ENCODE data around the gene CDKAL1.
"Not testable (repeated sequence)": the region's sequence is repeated elsewhere in the genome, so short reads cannot be mapped to it uniquely, and the experiment has no call there.

CDKAL1 gene

DNA sequence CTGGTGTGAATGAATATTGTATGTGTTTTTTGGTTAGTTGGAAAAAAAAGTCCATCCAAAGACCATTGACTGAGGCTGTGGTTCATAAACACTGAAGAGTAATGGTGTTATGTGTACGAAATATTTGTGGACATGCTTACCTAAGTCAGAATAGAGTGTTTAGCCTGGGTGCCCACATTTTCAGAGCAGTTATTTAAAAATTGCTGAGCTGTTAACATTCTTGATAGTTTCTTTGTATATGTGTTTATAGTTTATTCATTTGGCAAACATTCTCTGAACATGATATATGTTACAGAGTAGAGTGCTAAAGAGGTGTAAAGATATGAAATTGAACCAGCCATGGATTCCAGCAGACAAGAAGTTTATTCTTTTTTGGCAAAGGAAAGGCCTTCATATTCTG lies 20.6 kb downstream of the CDKAL1 start:
- no peak for DNase-seq

DNA sequence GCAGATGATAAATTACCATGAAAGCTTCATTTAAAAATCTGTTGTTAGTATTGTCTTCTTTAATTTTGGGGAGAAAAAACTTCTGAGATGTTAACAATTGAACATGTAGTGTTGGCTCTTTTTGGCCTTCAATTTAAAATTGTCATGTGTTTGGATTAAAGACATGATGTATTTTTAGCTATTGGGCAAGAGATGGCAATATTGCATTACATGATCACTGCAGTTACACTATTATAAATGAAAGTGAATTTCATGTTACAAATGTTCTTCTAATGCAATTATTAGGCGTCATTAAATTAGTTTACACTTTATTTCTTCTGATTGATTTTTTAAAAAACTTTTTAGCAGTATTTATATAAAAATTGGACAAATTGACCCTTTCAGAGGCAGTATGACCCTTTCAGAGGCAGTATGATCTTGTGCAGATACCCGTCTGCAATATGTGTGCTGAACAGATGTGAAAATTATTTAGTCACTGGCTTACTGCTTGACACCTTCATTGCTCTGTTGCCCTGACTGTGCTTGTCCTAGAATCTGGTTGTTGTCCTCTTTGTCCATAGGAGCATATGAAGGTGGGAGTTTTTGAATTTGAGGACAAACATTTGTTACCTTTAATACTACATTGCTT lies 25.8 kb downstream of the CDKAL1 start:
- no peak for DNase-seq

DNA sequence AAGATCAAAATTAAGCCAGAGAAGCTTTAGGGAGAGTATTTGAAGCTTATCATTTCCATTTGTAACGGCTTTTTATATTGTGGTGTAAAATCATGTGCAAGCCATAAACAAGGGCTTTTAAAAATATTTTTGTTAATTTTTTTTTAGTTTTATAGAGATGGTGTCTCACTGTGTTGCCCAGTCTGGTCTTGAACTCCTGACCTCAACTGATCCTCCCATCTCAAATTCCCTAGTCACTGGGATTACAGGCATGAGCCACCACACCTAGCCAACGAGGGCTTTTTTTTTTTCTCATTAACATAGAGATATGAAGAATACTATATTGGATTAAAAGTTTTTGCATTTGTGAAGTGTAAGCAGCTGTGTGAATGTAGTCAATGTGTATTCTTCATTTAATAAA lies 29.1 kb downstream of the CDKAL1 start:
- DNase-seq: no peak

DNA sequence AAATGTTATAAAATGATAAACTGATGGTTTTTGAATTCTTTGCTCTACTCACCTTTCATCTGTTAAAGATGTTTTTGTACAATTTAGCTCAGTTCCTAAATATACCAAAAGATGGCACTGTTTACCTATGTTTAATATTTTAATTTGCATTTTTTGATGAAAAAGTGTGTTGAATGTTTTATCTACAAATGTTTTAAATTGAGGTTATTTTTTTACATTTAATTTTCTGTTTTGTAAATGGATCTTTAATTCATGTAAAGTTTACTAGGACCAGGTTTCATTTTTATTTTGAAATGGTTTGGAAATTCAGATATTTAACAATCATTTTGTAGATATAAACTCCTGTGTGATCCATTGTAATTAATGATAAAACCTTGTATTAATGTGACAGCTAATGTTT lies 30.0 kb downstream of the CDKAL1 start:
- DNase-seq: no peak

DNA sequence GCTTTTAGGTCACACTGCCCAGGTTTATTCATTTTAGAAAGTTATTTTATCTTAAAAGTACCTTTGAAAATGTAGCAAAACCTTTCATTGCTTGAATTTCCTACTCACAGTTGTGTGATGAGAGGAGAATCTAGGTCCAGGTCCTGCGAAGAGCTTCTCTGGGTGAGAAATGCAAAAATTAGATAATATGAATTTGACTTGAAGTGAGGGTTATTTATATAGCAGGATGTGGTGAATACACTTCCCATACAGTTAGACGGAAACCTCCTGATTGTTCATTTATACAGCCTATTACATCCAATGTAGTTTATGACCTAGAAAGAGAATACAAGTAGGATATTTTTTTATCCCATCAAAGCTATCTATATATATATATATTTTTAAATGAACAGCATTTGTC lies 30.5 kb downstream of the CDKAL1 start:
- DNase-seq: no peak

DNA sequence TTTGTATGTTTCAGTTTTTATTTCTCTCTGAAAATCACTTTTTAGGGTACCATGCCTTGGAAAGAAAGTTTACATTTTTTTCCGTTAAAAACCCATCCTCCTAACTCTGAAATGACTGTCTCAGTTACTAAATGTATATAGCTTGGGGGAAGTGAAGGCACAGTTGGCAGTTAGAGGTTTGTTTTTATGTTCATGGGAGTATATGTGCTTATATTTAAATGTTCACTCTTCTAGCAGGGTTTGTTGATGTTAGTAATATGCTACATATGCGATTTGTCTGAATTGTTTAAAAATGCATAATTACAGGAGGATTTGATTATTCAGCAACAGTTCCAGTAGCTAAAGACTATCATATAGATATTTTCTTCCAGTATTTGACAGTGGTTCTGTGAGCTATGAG lies 31.1 kb downstream of the CDKAL1 start:
- DNase-seq: no peak

DNA sequence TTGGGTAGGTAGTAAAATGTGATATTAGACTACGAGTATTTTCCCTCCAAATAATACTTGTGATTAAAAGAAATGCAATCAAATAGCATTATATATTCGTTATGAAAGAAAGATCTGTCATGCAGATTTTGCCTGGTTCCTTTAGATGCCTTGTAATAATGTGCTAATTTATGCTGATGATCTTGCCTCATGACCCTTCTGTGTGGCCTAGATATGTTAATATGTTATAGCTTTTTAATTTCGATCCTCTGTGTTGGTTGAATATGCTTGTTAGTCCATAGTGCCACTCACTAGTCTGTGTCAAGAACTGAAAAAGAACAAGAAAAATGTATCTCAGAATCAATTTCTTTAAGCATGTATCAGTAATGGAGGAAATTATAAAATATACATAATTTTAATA lies 31.9 kb downstream of the CDKAL1 start:
- no peak for DNase-seq

DNA sequence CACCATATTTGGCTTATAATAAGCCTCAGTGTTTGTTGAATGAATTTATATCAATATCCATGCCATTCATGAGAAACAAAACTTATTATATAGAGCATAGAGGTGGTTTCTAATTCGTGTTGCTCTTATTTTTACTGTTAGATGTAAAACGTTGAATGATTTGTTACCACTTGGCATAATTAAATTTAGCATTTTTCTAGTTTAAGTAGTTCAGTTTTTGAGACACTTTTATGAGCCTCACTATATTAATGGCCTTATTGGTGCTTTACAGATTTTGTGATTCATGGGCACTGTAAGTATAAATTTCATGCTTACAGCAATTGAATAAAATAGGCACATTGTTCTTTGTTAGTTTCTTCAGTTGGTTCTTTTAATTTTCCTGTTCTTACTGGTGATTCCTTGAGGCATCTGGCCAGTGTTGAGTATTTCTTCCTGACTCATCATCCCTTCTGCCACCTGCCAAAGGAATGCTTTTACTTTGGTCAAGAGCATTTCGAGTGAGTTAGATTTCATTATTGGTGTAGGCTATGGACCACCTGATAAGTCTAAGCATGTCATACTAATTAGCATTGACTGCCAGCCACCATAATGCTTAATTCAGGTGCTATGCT lies 34.8 kb downstream of the CDKAL1 start:
- no peak for DNase-seq

DNA sequence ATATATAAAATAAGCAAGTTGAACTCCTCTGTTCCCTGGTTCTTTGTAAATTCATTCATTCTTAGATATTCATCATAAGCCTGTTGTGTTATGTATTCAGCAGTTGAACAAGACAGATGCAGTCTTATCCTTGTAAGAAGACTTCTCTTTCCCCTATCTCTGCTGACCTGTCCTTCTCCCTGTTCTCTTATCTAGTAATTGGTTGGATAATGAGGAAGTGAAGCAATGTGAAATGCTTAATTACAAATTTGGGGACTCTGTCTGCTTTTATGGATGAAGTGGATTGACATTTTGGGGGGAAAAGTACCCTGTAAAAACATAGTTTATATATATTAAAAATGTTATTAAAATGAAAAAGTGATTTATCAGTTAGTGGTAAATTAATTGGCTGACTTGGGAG lies 37.0 kb downstream of the CDKAL1 start:
- DNase-seq: no peak

DNA sequence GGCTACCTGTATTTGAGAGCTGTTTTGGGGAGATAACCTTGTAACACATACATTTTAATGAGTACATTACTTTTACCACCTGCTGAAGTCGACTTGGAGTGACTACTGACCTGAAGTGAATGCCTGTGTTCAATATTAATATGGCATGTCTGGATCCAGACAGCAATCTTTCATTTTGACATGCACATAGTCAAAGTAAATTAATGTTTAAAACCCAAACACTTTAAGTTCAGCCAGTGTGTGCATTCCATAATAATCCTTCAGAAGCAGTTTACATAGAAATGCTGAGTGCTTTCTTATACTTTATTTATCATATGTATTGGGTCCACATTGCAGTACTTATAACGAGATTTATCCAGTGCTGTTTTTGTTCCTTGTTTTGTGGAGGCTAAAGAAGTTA lies 38.0 kb downstream of the CDKAL1 start:
- DNase-seq: no peak

DNA sequence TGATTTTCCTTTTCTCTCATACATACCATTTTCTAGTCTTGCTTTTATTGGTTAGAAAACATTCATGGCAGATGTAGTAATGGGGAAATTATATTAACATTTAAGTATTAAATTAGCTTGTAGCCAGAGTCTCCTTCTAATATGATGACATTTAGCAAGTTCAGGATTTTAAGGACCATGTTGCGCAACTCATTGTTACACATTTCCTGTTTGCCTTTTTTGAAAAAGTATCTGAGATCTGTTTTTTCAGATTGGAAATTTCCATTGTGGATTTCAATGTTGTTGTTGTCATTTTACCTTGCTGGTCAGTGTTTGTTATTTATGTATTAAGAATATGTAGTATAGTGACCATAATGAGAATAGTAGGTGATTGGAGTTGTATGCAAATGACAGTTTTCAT lies 38.7 kb downstream of the CDKAL1 start:
- no peak for DNase-seq

DNA sequence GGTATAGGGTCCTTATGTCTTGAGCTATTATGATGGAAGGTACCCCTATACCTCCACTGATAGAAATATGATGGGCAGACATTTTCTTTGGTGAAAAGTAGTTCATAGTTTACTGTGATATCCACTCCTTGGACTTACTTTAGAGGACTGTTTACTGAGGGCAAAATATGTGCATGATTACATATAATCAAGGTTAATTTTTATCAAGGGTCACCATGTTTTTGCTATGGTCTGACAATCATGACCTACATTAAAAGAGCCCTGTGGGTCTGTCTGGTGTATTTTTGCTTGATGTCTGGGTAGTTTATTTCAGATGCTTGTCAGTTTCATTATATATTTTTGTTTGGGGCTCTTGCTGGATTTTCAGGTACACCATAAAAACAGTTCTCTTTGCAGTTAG lies 40.1 kb downstream of the CDKAL1 start:
- DNase-seq: no peak

DNA sequence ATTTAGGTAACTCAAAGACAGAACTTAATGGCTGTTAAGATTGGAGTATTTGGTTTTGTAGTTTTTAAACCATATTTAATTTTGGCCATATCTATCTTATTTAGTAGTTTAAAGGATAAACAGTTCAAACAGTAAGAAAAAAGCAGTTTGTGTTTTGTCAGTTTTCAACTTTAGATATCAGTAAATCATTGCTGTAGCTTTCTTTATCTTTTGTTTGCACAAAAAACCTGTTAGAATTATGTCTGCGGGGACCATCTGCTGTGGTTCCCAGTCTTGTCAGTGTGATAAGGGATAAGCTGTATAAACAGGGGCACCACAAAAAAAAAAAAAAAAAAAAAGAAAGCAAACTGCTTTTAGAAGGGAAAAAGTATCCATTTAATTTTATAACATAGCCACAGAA lies 40.9 kb downstream of the CDKAL1 start:
- DNase-seq: no peak

DNA sequence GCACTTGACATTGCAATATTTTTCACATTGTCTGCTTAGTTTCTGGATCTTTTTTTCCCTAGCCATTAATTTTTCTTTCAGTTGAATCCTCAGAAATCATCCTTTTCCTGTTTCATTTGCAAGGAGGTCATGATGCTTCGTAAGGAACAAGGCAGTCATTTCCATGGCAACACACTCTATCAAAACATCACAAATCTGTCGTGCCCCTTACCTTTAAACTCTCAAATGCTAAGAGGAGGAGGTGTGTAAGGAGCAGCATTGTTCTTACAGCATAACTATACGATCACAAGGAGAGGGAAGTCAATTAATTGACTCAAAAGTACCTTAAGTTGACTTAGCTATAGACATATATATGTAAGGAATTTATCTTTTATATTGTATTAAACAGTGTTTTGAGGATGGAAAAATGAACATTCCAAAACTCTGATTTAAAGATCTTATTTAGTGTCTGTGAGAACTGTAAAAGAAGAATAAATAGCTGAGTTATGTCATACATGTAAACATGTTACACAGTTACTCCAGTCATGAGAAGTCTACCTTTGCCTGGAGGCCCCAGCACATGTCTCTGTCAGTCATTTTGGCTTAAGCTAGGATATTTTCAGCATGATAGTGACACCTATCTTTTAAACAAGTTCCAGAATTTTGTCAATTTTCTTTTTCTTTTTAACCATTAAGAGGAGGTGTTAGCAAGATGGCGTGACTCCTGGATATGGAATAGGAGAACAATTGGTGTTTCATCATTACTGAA lies 41.6 kb downstream of the CDKAL1 start:
- DNase-seq: no peak

DNA sequence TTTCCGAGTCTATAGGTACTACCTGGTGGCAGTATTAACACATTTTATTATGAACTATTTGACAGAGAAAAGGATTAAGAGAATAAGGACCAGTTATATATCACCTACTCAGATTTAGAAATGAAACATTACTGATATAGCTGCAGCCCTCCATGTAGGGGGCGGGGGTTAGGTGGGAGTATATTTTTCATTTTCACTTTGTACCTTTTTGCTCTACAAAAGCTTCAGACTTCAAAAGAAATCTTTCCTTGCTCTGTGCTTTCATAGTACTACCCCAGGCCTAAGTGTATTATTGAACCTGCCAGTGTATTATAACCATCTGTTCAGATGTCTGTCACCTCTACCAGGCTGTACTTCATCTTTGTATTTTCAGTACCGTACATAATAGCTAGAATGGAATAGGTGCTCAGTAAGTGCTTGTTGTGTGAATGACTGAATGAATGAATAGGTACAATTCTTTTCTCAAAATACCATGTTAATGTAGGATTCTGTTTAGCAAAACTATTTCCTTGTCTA lies 43.0 kb downstream of the CDKAL1 start:
- DNase-seq: no peak

DNA sequence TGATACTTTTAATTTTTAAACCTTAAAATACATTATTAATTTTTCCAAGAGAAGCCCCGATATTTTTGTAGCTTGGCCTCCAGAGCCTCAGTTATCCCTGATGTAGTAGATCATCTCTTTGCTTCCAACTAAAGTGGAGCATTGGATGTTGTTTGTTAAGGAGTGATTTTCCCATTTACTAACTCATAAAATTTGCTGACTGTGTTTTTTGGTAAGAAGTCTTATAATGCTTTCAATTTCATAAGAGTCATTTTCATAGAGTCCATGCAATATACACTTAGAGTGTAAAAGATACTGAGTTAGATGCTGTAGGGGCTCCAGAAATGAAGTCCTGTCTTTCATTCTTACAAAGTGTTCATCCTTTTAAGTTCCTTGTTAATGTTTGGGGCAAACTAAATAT lies 46.8 kb downstream of the CDKAL1 start:
- no peak for DNase-seq

DNA sequence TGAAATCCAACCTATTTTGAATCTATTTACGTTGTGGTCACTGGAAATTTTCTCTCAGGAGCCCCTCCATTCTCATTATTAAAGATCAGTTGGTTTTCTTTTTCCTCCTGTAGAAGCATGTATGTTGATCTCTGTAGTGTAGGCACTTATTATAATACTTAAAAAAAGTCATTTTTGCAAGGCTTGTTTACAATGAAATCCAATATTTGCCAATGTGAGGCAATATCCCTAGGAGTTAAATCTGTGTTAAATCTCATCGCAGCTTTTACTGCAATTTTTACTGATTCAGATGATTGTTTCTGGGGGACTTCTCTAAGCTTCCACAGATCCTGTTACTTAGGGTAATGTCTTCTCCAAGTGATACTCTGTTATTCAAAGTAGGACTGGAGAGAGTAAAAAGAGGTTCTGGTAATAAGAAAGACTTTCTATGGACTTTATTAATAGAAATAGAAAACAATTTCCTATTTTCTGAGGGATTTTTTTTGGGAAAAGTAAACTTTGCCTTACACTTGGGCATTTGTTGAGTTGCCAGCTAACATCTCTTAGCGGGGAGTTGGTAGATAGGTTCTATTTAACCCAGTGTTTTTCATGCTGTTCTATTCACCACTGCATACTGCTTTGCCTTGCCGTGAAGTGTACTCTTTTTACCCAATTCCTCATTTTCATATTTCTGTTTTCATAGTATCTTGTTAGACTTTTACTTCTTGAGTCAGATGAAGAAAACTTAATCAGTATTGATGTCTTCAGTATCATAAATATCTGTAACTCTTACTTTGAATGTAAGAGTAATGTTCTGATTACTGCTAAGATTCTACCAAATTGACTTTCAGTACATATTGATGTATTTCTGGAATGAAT lies 48.6 kb downstream of the CDKAL1 start:
- DNase-seq: no peak

DNA sequence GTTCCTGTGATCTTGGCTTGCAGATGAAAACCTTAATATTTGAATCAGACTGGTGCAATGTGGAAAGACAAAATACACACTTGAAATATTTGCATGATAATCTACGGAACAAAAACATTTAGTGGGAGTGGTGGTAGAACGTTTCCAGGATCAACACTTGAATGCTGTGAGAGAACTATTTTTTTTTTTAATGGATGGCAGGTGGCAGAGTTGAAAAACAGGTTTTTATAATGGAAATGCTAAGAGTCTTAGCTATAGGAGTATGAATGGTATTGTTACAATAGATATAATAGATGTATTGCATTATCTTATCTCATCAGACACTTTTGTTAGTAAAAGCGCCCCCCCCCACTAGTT lies 49.2 kb downstream of the CDKAL1 start:
- DNase-seq: no peak

DNA sequence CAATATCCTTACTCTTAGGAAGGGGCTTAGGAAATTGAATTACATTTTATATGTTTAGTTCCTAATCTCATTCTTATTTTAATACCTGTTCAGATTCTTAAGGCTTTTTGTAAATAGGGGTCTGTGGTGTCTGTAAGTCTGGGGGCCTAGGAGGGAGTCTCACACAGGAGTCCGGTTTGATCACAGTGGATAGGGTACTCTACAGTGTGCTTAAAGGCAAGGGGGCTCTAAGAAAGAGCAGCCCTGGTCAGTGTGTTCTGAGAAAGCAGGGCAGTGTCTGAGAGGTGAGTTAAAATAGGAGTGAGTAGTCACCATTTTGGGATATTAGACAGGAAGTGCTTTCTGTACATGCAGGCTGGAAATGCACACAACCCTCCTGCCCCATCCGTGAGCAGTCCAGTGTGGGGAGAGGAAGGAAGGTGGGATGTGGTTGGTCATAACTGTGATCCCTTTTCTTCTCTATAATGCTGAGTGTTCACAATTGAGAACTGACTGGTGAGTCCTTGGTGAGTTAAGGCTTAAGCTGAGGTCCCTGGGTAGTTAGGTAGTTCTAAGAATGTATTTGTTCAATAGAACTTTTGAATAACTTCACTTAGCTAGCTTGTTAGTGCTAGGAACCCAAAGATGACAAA lies 50.0 kb downstream of the CDKAL1 start:
- DNase-seq: no peak

DNA sequence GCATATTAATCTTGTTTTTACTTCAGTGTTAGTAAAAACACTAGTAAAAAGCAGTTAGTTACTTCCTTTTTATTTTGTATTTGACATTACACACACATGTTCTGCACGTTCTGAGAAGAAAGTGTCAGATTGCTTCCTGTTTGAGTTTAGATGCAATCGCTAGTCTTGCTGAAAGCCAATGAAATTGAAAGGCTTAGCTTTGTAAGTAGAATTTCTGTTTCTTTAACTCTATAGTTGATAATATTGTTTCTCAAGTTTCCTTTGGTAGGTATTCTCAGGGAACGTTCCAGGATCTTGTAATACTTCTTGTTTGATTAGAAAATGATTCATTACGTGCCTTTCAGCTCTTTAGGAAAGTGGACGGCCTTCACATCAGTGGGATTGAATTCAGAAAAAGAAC lies 55.0 kb downstream of the CDKAL1 start:
- DNase-seq: no peak

DNA sequence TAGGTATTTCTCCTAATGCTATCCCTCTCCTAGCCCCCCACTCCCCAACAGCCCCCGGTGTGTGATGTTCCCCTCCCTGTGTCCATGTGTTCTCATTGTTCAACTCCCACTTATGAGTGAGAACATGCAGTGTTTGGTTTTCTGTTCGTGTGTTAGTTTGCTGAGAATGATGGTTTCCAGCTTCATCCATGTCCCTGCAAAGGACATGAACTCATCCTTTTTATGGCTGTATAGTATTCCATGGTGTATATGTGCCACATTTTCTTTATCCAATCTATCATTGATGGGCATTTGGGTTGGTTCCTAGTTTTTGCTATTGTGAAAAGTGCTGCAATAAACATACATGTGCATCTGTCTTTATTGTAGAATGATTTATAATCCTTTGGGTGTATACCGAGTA lies 56.2 kb downstream of the CDKAL1 start:
- not testable (repeated sequence) for DNase-seq

DNA sequence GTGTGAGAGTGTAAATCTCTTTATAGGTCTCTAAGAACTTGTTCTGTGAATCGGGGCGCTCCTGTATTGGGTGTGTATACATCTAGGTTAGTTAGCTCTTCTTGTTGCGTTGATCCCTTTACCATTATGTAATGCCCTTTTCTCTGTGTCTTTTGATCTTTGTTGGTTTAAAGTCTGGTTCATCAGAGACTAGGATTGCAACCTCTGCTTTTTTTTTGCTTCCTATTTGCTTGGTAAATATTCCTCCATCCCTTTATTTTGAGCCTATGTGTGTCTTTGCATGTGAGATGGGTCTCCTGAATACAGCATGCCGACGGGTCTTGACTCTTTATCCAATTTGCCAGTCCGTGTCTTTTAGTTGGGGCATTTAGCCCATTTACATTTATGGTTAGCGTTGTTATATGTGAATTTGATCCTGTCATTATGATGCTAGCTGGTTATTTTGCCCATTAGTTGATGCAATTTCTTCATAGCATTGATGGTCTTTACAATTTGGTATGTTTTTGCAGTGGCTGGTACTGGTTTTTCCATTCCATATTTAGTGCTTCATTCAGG lies 60.1 kb downstream of the CDKAL1 start:
- DNase-seq: not testable (repeated sequence)
